Measurements from ENCODE around the gene CLEC4G. TPM values are rescaled to one million over a fixed set of nuclear protein-coding genes. Genes with fewer than 3 reads are reported as not detected.

The CLEC4G gene
- total and polyA plus RNA-seq, 2 of the 13 experiments (the other 11 are each of a cell fraction or from before 2014, with no cell fraction given), result not detected

- BruUV-seq (replicated peaks), result no TSS peak
- no peaks in the 10 kb centered on the region for H3K79me2 ChIP-seq (ENCODE audit: insufficient read depth, low read length)
- no peak for ATAC-seq
- in situ Hi-C loops (cut with HindIII; ENCODE audit: extremely low pct_ligation_motif_present, low pct_unique_long_range_greater_than_20kb), result no loop called here
- intact Hi-C loops (cut with micrococcal nuclease; ENCODE audit: unreplicated experiment), result no loop called here
- H3K9me3 ChIP-seq (ENCODE audit: low read length), result no peaks in the 10 kb centered on the region
- CTCF ChIA-PET (ENCODE audit: low intra/inter-chr PET ratio, low total read pairs), result no interaction called here
- TF ChIP-seq NR2F6 (IDR thresholded peaks at IDR 0.05) (no peak), NR2F6 (CRISPR knock-in tag; IDR thresholded peaks at IDR 0.05) (no peak), CREBL2 (CRISPR knock-in tag; IDR thresholded peaks at IDR 0.05; ENCODE audit: borderline replicate concordance) (no peak), PBX3 (CRISPR knock-in tag; IDR thresholded peaks at IDR 0.05; ENCODE audit: borderline replicate concordance) (no peak), ATF7-NPFF (CRISPR knock-in tag; IDR thresholded peaks at IDR 0.05; ENCODE audit: low read depth) (no peak), ZNF552 (CRISPR knock-in tag; IDR thresholded peaks at IDR 0.05; ENCODE audit: borderline replicate concordance) (no peak), ZNF878 (CRISPR knock-in tag; IDR thresholded peaks at IDR 0.05) (no peak), NONO (IDR thresholded peaks at IDR 0.05) (no peak), NONO (CRISPR knock-in tag; conservative IDR thresholded peaks at IDR 0.05) (no peak), ESRRA (CRISPR knock-in tag; IDR thresholded peaks at IDR 0.05; ENCODE audit: low read depth) (no peak), STAG1 (CRISPR knock-in tag; IDR thresholded peaks at IDR 0.05) (no peak), ZZZ3 (CRISPR knock-in tag; IDR thresholded peaks at IDR 0.05; ENCODE audit: borderline replicate concordance) (no peak), ZNF513 (CRISPR knock-in tag; conservative IDR thresholded peaks at IDR 0.05) (no peak), ZSCAN29 (CRISPR knock-in tag; conservative IDR thresholded peaks at IDR 0.05) (no peak), MEF2D (CRISPR knock-in tag; IDR thresholded peaks at IDR 0.05) (no peak), BRF2 (CRISPR knock-in tag; IDR thresholded peaks at IDR 0.05) (no peak), BCL6 (CRISPR knock-in tag; IDR thresholded peaks at IDR 0.05) (no peak), TFE3 (CRISPR knock-in tag; IDR thresholded peaks at IDR 0.05) (no peak), FOXC1 (CRISPR knock-in tag; IDR thresholded peaks at IDR 0.05; ENCODE audit: borderline replicate concordance) (no peak)
- no peak overlapping the region for H3K4me3 ChIP-seq (replicated peaks in 1 of 3; ENCODE audit: insufficient read depth in 1 of 3, low read depth in 2 of 3, low read length in 3 of 3)
- H3K9ac ChIP-seq (ENCODE audit: insufficient read depth, low read depth, low read length), result no peak overlapping the region
- no peaks in the 10 kb centered on the region for H3K36me3 ChIP-seq (replicated peaks in 1 of 2; ENCODE audit: control insufficient read depth in 1 of 2, insufficient read depth in 2 of 2, low read length in 2 of 2)
- H2AFZ ChIP-seq (ENCODE audit: low read length), result no peak overlapping the region
- no peak for DNase-seq (ENCODE audit: low spot score)
- no peak overlapping the region for H3K4me2 ChIP-seq (ENCODE audit: low read depth, low read length)
- FAIRE-seq, result no peak
- no peak overlapping the region for H3K27ac ChIP-seq (ENCODE audit: extremely low read length, insufficient read depth, low read length)
- H4K20me1 ChIP-seq (ENCODE audit: insufficient read depth, low read length), result no peaks in the 10 kb centered on the region
- 17% methylated on average over 3 of the region's 5 CpGs for WGBS (ENCODE audit: low lambda C conversion rate)
- POLR2A ChIA-PET, result no interaction called here
- no peaks in the 10 kb centered on the region for H3K4me1 ChIP-seq (ENCODE audit: insufficient read depth, low read length)
- H3K27me3 ChIP-seq (ENCODE audit: control insufficient read depth in 1 of 2, insufficient read depth in 2 of 2, low read length in 2 of 2), result peaks cover 0 to 2% of the 10 kb centered on the region in 2 experiments; a peak in 2 of 5 replicates
Observed at GRCh38 chr19:7722231-7722651, 9.7 kb downstream of the CLEC4G start.
